WI38 (cell line): ENCODE data around the gene ACY1.

Experiments
- H3K4me3 ChIP-seq: 2 replicates; pipeline ENCODE4 v1.5.1; 2011; ENCODE audit warnings: low read depth, mild to moderate bottlenecking, control low read depth, low read length
- CTCF ChIP-seq: IDR thresholded peaks from 2 replicates; pipeline ENCODE4 v1.5.1; 2012; ENCODE audit warnings: low read depth, mild to moderate bottlenecking, control low read depth, low read length

The ACY1 gene

DNA sequence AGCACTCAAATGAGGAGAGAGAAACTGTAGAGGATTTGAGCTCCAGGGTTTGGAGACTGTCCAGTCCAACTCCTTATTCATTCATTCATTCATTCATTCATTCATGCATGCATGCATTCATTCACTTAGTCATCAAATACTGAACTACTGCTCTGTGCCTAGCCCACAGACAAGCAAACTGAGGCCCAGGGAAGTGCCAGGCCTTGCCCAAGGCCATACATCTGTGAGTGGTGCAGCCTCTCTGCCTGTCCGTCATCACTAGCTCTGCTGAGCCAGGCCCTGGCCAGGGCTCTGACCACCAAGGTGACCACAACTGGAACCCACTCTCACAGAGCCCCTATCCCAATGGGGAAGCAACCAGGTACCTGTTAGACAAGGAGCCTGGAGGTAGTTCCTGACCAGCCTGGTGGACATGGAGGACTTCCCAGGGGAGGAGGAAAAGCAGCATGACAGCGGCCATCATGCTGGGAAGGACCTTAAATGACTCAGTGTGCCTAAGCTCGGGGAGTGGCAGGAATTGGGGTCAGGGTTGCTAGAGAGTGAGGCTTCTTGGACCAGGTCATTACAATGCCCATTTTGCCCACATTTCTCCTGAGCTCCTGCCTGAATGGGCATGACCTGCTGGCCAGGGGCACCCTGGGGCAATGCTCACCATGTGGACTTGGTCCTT, 39.9 kb downstream of the ACY1 start:
- no peak overlapping the region for H3K4me3 ChIP-seq

GRCh38 chr3:52023860-52024764, 40.8 kb downstream of the ACY1 start:
- H3K4me3 ChIP-seq, result no peak overlapping the region
- TF ChIP-seq CTCF, result no peak

More for the DNA sequence above, 39.9 kb downstream of the ACY1 start:
- no peak for TF ChIP-seq CTCF

- no peak overlapping the region for H3K4me3 ChIP-seq
- TF ChIP-seq CTCF, result no peak
Measured at GRCh38 chr3:52024765-52025452, 41.6 kb downstream of the ACY1 start.

GRCh38 chr3:52025453-52025852, 42.1 kb downstream of the ACY1 start:
- no peak for TF ChIP-seq CTCF
- H3K4me3 ChIP-seq, result no peak overlapping the region

DNA sequence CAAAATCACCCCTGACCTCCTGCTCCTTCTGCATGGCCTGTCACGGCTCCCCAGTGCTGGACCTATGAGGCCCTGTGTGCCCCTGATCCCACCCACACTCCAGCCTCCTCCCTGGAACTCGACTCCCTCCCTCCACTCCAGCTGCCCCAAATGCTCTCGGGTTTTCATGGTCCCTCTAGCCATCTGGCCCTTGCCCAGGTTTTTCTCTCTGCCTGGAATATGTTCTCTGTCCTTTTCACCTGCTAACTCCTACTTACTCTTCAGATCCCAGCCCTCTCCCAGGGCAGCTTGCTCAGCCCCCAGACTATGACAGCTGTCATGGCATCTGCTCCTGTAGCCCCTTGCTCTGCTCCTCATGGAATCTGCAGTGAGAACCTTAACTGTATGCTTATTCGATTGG, 42.7 kb downstream of the ACY1 start:
- TF ChIP-seq CTCF, result no peak
- no peak overlapping the region for H3K4me3 ChIP-seq

DNA sequence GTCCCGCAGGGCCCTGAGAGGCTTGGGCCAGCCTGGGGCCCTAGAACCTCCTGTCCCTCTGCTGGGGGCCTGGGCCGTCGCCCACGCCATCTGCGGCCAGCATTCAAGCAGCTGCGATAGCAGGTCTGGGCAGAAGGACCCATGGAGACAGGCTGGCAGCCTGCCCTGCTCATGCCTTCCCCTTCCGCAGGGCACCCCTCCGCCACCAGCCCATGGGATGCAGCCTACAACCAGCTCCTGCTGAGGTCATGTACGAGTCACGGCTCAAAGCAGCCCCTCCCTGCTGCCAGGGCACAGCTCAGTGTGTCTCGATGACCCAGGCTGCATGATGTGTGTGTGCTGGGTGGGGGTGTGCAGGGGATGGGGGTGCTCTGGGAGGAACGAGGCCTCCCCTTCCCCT, 45.2 kb downstream of the ACY1 start:
- TF ChIP-seq CTCF, result no peak
- H3K4me3 ChIP-seq, result no peak overlapping the region
